ENCODE data around the gene CDC42BPA. TPM values are rescaled to one million over a fixed set of nuclear protein-coding genes. Genes with fewer than 3 reads are reported as not detected.
"Not testable (repeated sequence)": the region's sequence is repeated elsewhere in the genome, so short reads cannot be mapped to it uniquely, and the experiment has no call there.

CDC42BPA gene
- total RNA-seq, 1 donor from 2014 or later: 40.3 TPM

- Histone ChIP-seq H3K36me3 (peaks cover 12% of the 10 kb centered on the region), H3K9me3 (no peaks in the 10 kb centered on the region), H3K4me3 (no peak overlapping the region), H3K27ac (no peak overlapping the region), H3K27me3 (ENCODE audit: low read depth) (no peaks in the 10 kb centered on the region), H3K4me1 (no peaks in the 10 kb centered on the region)
- TF ChIP-seq CTCF (IDR thresholded peaks at IDR 0.05): no peak
- DNase-seq: no peak
- no peak for ATAC-seq
- intact Hi-C loops (cut with DNase I): no loop called here
Observed at GRCh38 chr1:227155004-227155403, 163.3 kb downstream of the CDC42BPA start.

- no peak for ATAC-seq
Observed at GRCh38 chr1:227152525-227152924, 165.8 kb downstream of the CDC42BPA start.

GRCh38 chr1:227140376-227140775, 177.9 kb downstream of the CDC42BPA start:
- no peak for TF ChIP-seq CTCF (IDR thresholded peaks at IDR 0.05)
- H3K4me1 ChIP-seq: no peaks in the 10 kb centered on the region
- peaks cover 43% of the 10 kb centered on the region for H3K36me3 ChIP-seq
- no peak for DNase-seq
- no peaks in the 10 kb centered on the region for H3K9me3 ChIP-seq
- no peaks in the 10 kb centered on the region for H3K27me3 ChIP-seq (ENCODE audit: low read depth)
- intact Hi-C loops (cut with DNase I): no loop called here
- H3K4me3 ChIP-seq: no peak overlapping the region
- H3K27ac ChIP-seq: no peak overlapping the region
- ATAC-seq: no peak

More at GRCh38 chr1:227152525-227152924, 165.8 kb downstream of the CDC42BPA start:
- Histone ChIP-seq H3K27ac (no peak overlapping the region), H3K27me3 (ENCODE audit: low read depth) (no peaks in the 10 kb centered on the region), H3K36me3 (no peaks in the 10 kb centered on the region), H3K4me1 (no peaks in the 10 kb centered on the region), H3K4me3 (no peak overlapping the region), H3K9me3 (no peaks in the 10 kb centered on the region)
- DNase-seq: no peak
- no peak for TF ChIP-seq CTCF (IDR thresholded peaks at IDR 0.05)
- intact Hi-C loops (cut with DNase I): no loop called here

GRCh38 chr1:227136210-227136820, 182.0 kb downstream of the CDC42BPA start:
- Histone ChIP-seq H3K27me3 (ENCODE audit: low read depth) (no peaks in the 10 kb centered on the region), H3K4me1 (no peaks in the 10 kb centered on the region), H3K4me3 (no peak overlapping the region), H3K27ac (no peak overlapping the region), H3K36me3 (peaks cover 7% of the 10 kb centered on the region), H3K9me3 (no peaks in the 10 kb centered on the region)
- ATAC-seq (no peak), DNase-seq (no peak)
- intact Hi-C loops (cut with DNase I): no loop called here
- no peak for TF ChIP-seq CTCF (IDR thresholded peaks at IDR 0.05)

- Histone ChIP-seq H3K9me3 (no peaks in the 10 kb centered on the region), H3K27me3 (ENCODE audit: low read depth) (no peaks in the 10 kb centered on the region), H3K4me3 (no peak overlapping the region), H3K36me3 (peaks cover 7% of the 10 kb centered on the region), H3K4me1 (no peaks in the 10 kb centered on the region), H3K27ac (no peak overlapping the region)
- ATAC-seq (no peak), DNase-seq (no peak)
- TF ChIP-seq CTCF (IDR thresholded peaks at IDR 0.05): no peak
- intact Hi-C loops (cut with DNase I): no loop called here
Observed at GRCh38 chr1:227134686-227135314, 183.5 kb downstream of the CDC42BPA start.

GRCh38 chr1:227132695-227133094, 185.6 kb downstream of the CDC42BPA start:
- H3K36me3 ChIP-seq; H3K27me3 ChIP-seq (ENCODE audit: low read depth); intact Hi-C loops (cut with DNase I); H3K27ac ChIP-seq; ATAC-seq; DNase-seq; H3K9me3 ChIP-seq; H3K4me1 ChIP-seq; H3K4me3 ChIP-seq: not testable (repeated sequence)
